ENCODE measurements around the gene TPST2. TPM values are rescaled to one million over a fixed set of nuclear protein-coding genes. Genes with fewer than 3 reads are reported as not detected.

TPST2 gene
- total and polyA plus RNA-seq, 2 of the 4 experiments (the other 2 are of a cell fraction): 42.5 to 63.6 TPM

- Histone ChIP-seq H3K27me3 (ENCODE audit: control insufficient read depth, insufficient read depth, low read length) (peaks cover 22% of the 10 kb centered on the region), H2BK15ac (ENCODE audit: low read depth, low read length) (no peak overlapping the region), H3K23ac (ENCODE audit: low read depth, low read length) (no peak overlapping the region), H3K4ac (ENCODE audit: low read depth, low read length) (no peak overlapping the region), H3K27ac (ENCODE audit: insufficient read depth, low read length) (no peak overlapping the region), H4K91ac (ENCODE audit: insufficient read depth, low read depth, low read length) (no peak overlapping the region), H3K18ac (ENCODE audit: low read depth, low read length) (no peak overlapping the region), H2BK120ac (ENCODE audit: low read depth, low read length) (no peak overlapping the region), H3K79me1 (ENCODE audit: low read depth in 1 of 2, low read length in 2 of 2) (no peaks in the 10 kb centered on the region), H3K9ac (ENCODE audit: low read depth, low read length) (no peak overlapping the region), H3K36me3 (ENCODE audit: control insufficient read depth, insufficient read depth, low read length) (no peaks in the 10 kb centered on the region), H2AK9ac (replicated peaks; ENCODE audit: low read depth, low read length, poor library complexity) (no peak overlapping the region), H2AFZ (replicated peaks; ENCODE audit: low read length, poor library complexity) (no peak overlapping the region), H3K9me1 (ENCODE audit: insufficient read depth, low read length) (no peaks in the 10 kb centered on the region), H4K20me1 (ENCODE audit: insufficient read depth, low read length) (no peaks in the 10 kb centered on the region), H4K8ac (ENCODE audit: low read depth in 2 of 2, low read length in 2 of 2) (no peak overlapping the region), H2AK5ac (ENCODE audit: low read depth, low read length) (no peak overlapping the region), H3K56ac (ENCODE audit: extremely low read depth, insufficient read depth, low read length) (no peak overlapping the region), H3K14ac (replicated peaks; ENCODE audit: low read depth, low read length) (no peak overlapping the region), H2BK20ac (ENCODE audit: low read depth, low read length) (no peak overlapping the region), H3K4me3 (ENCODE audit: insufficient read depth, low read depth, low read length) (no peak overlapping the region), H4K5ac (ENCODE audit: low read depth, low read length) (no peak overlapping the region), H3K4me1 (ENCODE audit: control insufficient read depth, insufficient read depth, low read length) (no peaks in the 10 kb centered on the region), H3K4me2 (ENCODE audit: low read depth, low read length) (no peak overlapping the region), H3K9me3 (ENCODE audit: control insufficient read depth, insufficient read depth, low read length) (no peaks in the 10 kb centered on the region), H2BK5ac (ENCODE audit: low read depth, low read length, poor library complexity, severe bottlenecking) (no peak overlapping the region)
- in situ Hi-C loops (cut with MboI; ENCODE audit: low sequenced_read_pairs) (no loop called here), intact Hi-C loops (cut with micrococcal nuclease) (no loop called here), dilution Hi-C loops (cut with HindIII; ENCODE audit: low sequenced_read_pairs, unreplicated experiment) (no loop called here)
- TF ChIP-seq CTCF (conservative IDR thresholded peaks at IDR 0.05; ENCODE audit: low read depth, low read length): no peak
- no peak for TF ChIP-seq POLR2A (IDR thresholded peaks at IDR 0.05; ENCODE audit: low read depth, low read length)
- TF ChIP-seq MAFK (IDR thresholded peaks at IDR 0.05; ENCODE audit: low read depth, low read length): no peak
- TF ChIP-seq CEBPB (IDR thresholded peaks at IDR 0.05; ENCODE audit: low read depth, low read length): no peak
- TF ChIP-seq RCOR1 (IDR thresholded peaks at IDR 0.05; ENCODE audit: insufficient replicate concordance, low read length): no peak
- TF ChIP-seq SMC3 (IDR thresholded peaks at IDR 0.05; ENCODE audit: low read depth, low read length): no peak
- no peak for TF ChIP-seq CHD1 (IDR thresholded peaks at IDR 0.05; ENCODE audit: low read depth, low read length)
- TF ChIP-seq ELK1 (IDR thresholded peaks at IDR 0.05; ENCODE audit: borderline replicate concordance, low read depth, low read length): no peak
- TF ChIP-seq RFX5 (IDR thresholded peaks at IDR 0.05; ENCODE audit: low read depth, low read length): no peak
- TF ChIP-seq MAZ (IDR thresholded peaks at IDR 0.05; ENCODE audit: borderline replicate concordance, low read depth, low read length): no peak
- no peak for TF ChIP-seq FOS (IDR thresholded peaks at IDR 0.05; ENCODE audit: low read depth, low read length)
- TF ChIP-seq MXI1 (IDR thresholded peaks at IDR 0.05; ENCODE audit: borderline replicate concordance, low read depth, low read length): no peak
- ChIA-PET CTCF (no interaction called here), POLR2A (ENCODE audit: unreplicated experiment) (no interaction called here)
- DNase-seq (no peak), ATAC-seq (ENCODE audit: low read depth) (no peak)
- BruUV-seq (replicated peaks): no TSS peak
- no CpG with 5 or more reads among the region's 2 CpGs for WGBS, 2 experiments (ENCODE audit: extremely low coverage in 2 of 2, insufficient read length in 1 of 2)
These were observed 30.3 kb upstream of the TPST2 start for GRCh38 chr22:26620197-26620596.
